Stomach (tissue), 4 donors: ENCODE data around the gene PLD5.

Experiments used
- POLR2A ChIP-seq, 4 donors: fragments of 450-650 bp; IDR thresholded peaks; one replicate each; pipeline ENCODE4 v1.6.1; 2016; ENCODE audit warnings: antibody characterized with exemption in 4 of 4, control low read depth in 2 of 4, mild to moderate bottlenecking in 1 of 4, moderate library complexity in 1 of 4
- POLR2AphosphoS5 ChIP-seq, 3 donors: sonication (generic); formaldehyde crosslinking; IDR thresholded peaks; one replicate each; pipeline ENCODE4 v1.6.1; 2016; ENCODE audit warnings: antibody characterized with exemption in 3 of 3
- TF ChIP-seq, protein P1 (sequence below), 7 experiments: fragments of 450-650 bp in 4 of 7; fragments of 200-600 bp in 3 of 7; sonication (generic) in 3 of 7; IDR thresholded peaks; one replicate each; pipeline ENCODE4 v1.5.1; 2016 to 2019; ENCODE audit warnings: antibody characterized with exemption in 7 of 7, control low read depth in 2 of 7, mild to moderate bottlenecking in 1 of 7

DNA sequence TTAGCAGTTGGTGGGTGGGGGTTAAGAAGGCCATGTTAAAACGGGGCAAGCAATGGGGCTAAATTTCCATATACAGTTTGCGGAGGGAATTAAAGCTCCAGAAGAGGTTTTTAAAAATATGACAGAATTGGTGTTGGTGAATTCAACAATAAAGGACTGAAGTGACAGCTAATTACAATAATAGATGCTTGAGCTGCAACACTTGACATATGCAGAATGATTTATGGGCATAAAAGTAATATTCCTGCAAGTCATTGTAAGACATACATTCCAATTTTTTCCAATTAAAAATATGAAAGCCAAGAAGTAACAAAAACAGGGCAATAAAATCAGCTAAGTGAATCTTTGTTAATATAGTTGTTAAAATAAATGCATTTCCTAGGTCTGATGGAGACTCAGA lies 323.4 kb downstream of the PLD5 start:
- TF ChIP-seq, protein P1, sequence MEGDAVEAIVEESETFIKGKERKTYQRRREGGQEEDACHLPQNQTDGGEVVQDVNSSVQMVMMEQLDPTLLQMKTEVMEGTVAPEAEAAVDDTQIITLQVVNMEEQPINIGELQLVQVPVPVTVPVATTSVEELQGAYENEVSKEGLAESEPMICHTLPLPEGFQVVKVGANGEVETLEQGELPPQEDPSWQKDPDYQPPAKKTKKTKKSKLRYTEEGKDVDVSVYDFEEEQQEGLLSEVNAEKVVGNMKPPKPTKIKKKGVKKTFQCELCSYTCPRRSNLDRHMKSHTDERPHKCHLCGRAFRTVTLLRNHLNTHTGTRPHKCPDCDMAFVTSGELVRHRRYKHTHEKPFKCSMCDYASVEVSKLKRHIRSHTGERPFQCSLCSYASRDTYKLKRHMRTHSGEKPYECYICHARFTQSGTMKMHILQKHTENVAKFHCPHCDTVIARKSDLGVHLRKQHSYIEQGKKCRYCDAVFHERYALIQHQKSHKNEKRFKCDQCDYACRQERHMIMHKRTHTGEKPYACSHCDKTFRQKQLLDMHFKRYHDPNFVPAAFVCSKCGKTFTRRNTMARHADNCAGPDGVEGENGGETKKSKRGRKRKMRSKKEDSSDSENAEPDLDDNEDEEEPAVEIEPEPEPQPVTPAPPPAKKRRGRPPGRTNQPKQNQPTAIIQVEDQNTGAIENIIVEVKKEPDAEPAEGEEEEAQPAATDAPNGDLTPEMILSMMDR (IDR thresholded peaks at IDR 0.05): no peak
- TF ChIP-seq POLR2A (IDR thresholded peaks at IDR 0.05): no peak
- TF ChIP-seq POLR2AphosphoS5 (IDR thresholded peaks at IDR 0.05): no peak
